ENCODE results near the gene RBM17.
"Not testable (repeated sequence)": the region's sequence is repeated elsewhere in the genome, so short reads cannot be mapped to it uniquely, and the experiment has no call there.

Gene RBM17

DNA sequence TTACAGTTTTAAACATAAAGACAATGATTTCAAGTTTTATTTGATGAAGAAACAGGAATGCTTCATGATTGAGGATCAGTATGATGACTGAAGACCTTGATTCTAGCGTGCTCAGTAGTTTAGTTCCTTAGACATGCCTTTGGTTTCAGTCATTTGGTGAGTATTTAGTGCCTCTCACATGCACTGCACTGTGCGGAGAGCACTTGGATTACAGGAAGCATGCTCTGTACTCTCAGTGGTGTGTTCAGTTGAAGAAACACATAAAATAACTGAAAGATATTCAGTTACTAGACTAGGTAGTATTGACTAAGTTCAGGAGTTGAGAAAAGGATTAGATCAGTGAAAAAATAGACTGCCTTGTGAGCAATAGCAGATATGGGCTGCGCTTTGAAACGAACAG is 25.5 kb downstream of the RBM17 start:
- no peak for DNase-seq

DNA sequence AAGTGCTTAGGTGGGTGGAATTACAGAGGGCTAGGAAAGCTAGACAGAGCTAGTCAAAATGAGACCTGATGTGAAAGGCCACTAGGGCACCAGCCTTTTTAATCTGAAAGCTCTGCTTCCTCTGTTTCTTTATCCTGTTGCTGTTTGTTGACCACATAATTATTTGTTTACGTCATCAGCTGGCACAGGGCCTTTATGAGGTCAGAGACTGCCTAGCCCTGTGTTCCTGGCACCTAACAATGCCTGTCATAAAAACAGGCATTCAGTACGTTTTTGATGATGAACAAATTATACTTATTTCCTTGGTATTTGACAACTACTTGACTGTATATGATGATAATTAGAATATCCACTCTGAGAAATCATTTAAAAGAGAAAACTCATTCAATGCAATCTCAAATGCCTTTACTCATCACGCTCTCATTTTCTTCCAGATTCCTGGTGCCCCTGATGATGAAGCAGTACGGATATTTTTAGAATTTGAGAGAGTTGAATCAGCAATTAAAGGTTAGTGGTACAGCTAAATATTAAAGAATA is 26.0 kb downstream of the RBM17 start:
- no peak for DNase-seq

DNA sequence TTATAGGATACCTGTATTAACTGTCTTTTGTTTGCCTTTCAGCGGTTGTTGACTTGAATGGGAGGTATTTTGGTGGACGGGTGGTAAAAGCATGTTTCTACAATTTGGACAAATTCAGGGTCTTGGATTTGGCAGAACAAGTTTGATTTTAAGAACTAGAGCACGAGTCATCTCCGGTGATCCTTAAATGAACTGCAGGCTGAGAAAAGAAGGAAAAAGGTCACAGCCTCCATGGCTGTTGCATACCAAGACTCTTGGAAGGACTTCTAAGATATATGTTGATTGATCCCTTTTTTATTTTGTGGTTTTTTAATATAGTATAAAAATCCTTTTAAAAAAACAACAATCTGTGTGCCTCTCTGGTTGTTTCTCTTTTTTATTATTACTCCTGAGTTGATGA is 26.6 kb downstream of the RBM17 start:
- DNase-seq = no peak

DNA sequence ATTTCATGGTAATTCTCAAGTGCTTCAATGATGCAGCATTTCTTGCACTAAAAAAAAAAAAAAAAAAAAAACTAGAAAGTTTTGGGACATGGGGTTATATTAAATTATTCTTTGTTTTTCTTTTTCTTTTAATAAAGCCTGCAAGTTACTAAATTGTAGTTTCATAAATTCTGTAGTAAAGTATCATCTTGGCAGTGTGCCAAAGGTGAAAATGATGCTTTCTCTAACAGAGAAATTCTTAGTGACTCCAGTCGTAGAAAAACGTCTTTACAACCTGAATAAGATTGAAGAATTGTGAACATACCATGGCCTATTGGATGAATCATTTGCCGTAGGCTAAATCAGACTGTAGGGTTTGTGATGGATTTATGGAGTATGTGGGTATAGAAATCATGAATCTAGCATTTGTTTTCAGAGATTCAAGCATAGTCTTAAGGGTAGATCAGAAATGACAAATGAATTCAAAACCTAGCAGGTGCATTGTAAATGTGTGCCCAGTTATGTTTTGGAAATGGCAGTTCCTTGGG is 27.1 kb downstream of the RBM17 start:
- no peak for DNase-seq

DNA sequence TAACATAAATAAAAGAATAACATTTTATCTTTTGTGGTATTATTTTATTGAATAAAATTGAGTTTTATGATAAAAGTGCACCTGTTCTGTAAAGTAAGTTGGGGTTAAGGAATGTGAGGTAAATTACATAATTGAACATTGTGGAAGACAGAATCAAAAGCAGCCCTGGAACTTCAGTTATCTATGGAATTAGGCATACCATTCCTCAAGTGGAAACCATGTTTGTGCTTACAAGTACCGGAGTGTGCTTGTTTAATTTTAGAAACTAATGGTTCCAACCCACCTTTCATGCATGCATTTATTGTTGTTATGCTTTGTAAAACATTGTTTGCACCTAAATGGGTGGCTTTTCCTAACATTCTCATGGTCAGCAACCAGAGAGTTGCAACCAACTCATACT is 28.0 kb downstream of the RBM17 start:
- DNase-seq = no peak

DNA sequence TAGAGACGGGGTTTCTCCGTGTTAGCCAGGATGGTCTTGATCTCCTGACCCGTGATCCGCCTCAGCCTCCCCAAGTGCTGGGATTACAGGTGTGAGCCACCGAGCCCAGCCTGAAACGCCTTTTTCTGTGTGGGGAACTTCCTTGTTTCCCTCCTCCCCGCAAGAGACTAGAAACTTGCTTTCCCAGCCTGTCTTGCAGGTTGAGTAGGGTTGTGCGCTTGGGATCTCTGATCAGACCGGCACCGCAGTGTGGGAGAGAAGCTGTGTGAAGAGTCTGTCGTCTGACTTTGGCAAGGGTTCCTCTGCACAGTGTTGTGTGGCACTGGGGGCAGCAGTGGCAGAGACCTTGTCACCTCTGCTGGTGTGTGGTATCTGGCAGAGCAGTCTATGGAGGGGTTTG is 28.9 kb downstream of the RBM17 start:
- DNase-seq = no peak

DNA sequence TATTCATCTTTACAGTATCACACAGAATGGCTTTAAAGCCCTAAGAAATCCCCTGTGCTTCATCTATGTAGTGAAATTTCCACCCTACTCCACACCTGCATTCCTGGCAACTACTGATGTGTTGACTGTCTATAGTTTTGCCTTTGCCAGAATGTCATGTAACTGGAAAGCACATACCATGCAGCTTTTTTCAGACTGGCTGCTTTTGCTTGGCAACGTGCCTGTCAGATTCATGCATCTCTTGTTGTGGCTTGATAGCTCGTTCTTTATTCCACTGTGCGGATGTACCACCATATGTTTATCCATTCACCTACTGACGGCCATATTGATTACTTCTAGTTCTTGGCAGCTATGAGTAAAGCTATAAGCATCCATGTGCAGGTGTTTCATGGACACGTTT is 30.6 kb downstream of the RBM17 start:
- DNase-seq = no peak

DNA sequence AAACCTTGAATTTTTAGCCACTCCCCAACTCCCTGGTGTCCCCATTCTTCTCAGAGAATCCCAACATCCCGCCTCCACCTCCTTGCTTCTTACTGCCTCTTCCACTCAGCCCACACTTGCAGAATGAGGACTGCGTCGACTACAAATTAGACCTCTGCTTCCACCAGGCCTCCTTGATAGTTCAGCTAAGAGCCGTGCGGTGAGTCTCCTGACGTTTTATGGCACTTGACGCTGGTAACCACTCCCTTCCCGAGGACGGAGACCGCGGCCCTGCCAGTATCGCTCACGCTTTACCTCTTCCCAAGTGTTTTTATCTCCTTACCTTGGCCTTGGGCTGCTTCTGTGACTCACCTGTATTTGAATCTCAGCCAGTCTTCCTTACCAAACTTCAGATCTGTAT is 31.1 kb downstream of the RBM17 start:
- DNase-seq = no peak

DNA sequence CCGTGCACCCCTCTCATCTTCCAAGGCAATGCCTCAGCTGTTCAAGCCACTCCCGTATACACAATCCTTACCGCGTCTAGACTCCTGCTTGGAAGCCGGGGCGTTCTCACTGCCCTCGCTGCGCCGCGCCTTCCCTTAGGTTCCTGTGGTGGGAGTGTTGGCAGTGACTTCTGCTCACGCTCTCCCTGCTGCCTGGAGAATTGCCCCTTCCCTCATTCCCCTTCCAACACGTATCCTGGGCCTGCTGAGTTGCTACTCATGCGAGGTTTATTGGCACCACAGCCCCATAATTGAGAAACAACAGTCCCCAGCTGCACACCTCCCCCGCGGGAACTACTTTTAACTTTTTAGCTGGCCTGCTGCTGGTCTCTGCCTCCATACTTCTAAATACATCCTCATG is 31.9 kb downstream of the RBM17 start:
- DNase-seq = no peak

DNA sequence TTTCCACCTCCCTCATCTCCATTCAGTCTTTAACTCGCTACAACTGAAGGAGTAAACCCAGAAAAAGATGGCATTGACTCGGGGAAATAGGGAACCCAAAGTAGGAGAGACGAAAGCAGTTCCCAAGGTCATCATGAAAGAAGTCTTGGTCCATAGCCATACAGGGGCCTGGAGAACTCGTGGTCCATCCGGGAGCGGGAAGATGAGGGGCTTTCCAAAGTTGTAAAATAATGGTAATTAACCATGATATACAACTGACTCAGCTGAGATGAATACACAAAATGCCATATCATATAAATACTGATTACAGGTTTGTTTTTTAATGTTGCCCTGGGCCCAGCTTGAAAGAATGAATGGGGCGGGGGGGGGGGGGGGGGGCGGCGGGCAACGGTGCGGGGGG is 32.3 kb downstream of the RBM17 start:
- no peak for DNase-seq

DNA sequence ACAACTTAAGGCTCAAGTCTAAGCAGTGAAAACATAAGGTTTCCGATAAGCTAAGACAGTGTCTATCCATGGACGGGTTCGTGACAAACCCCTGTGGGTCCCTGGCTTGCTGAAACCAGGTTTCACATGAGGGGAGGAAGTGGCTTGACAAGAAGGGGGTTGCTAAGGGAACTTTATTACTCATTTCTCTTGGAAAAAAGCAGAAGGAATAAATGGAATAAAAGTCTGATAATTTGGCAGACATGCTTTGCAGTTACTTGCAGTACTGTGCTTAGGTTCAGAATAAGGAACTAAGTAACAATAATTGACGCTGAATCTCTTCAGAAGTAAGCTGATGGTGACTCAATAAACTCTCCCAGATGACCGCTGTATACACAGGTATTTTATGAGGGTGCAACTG is 34.7 kb downstream of the RBM17 start:
- DNase-seq = no peak

DNA sequence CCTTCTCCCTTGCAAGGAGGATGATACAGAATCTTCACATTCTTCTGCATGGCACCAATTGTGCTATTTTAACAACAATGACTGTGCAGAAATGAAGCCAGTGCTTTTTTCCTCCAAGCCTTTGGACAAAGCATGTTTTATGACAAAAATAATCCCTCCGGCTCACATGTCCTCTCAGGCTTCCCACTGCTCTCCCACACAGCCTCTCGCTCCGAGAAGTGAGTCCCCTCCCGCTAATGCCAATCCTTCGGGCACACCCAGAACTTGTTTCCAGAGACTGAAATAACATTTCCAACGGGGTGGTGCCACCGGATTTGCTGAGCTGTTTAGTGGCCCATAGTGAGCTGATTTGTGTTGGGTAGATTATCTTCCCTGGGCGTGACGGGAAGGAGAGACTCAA is 35.8 kb downstream of the RBM17 start:
- DNase-seq = no peak

DNA sequence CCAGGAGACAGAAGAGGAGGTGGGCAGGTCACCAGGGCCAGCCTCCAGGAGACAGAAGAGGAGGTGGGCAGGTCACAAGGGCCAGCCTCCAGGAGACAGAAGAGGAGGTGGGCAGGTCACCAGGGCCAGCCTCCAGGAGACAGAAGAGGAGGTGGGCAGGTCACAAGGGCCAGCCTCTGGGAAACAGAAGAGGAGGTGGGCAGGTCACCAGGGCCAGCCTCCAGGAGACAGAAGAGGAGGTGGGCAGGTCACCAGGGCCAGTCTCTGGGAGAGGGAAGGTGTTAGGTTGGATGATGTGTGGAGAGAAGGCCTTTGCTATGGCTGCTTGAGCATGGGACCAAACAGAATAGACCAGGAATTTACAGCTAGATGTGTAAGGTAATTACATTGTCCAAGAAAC is 38.6 kb downstream of the RBM17 start:
- DNase-seq = not testable (repeated sequence)

DNA sequence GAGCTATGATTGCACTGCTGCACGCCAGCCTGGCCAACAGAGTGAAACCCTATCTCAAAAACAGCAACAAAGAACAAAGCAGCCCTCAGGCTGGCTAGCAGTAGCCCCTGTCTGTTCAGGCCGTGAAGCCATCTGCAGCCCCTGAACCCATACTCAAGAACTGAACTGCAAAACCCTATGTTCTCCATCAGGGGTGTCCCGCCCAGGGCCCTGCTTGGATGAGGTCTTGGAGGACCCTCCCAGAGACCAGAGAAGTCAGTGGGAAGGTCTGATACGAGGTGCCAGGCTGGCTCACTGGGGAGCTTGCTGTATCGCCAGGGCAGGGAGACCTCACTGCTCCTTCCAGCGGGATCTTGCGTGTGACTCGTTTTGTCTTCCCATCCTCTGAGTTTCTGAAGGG is 39.3 kb downstream of the RBM17 start:
- DNase-seq = no peak

DNA sequence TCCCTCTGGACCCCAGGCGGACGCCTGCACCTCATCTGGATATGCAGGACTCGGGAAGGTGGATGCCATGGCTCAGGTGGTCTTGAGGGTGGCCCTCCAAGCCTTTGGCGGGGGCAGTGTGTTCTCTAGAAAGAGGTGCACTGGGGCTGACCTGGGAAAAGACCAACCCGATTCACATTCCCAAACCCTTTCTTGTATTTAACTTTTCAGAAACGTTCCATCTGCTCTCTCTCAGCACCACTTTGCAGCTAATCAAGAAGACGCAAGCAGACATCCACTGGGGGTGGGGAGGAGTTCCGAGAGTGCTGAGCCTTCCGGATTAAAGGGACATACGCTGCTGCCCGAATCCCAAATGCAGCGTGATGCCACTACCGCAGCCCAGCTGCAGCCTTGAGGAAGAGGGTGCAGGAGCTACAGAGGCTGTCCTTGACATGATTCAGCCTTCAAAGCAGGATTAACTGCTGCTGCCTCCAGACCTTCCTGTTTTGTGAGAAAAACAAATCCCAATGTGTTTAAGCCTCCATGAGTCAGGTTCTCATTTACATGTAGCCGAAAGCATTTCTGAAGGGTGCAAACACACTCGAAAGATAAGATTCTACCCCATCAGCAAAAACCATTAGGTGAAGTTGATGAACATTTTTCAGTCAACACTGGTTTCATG is 39.9 kb downstream of the RBM17 start:
- DNase-seq = no peak

DNA sequence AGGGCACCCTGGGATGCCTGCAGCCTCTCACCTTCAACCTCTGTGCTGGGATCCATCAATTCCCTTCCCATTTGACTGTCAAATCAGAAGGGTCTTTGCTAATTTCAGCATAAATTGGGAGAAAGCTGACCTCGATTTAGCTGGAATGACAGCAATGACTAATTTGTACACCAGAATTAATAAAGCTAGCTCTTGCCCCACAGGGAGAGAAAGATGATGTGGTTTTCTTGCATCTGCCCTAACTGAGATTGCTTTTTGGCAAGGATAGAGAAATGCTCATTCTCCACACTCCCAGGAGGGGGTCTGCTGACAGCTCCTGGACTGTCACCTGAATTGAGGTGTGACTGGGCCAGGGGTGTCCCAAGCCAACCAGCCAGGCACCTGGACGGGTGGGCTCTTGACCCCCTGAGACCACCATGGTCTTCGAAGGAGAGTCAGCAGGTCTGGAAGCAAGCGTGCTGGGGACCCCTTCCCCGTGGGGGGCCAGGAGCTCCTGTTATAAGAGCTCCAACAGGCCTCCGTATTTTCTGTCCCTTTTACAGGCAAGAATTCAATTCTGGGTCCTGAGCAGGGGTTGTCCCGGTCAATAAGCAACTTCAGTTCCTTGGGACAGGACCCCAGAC is 42.1 kb downstream of the RBM17 start:
- no peak for DNase-seq

DNA sequence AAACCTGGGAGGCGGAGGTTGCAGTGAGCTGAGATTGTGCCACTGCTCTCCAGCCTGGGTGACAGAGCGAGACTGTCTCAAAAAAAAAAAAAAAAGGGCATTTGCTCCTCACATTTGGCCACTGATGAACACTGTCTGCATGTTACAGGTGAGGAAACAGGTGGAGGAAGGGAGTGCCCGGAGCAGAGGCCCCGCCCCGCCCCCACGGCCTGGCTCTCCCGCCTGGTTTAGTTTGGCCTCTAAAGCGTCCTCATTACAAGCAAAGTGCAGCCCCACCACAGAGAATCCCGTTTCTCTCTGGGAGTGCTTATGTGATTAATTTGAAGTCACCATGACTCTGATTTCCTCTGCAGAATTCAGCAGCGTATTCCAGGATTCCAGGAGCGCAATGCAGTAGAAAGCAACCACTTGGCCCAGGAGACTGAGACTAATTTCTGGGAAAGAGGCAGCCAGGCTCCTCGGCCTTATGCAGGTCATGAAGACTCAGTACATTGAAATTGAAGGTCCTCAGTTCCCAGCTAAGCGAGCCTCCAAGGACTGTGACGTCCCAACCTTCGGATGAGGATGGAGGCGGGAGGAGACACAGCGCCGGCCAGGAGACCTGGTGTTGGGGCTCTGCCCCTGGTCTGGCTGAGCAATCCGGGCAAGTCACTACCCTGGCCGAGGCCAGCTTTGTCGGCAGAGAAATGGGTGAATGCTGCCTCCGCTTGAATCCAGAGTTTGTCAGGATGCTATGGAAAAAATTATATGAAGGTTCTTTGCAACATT is 44.7 kb downstream of the RBM17 start:
- DNase-seq = no peak

DNA sequence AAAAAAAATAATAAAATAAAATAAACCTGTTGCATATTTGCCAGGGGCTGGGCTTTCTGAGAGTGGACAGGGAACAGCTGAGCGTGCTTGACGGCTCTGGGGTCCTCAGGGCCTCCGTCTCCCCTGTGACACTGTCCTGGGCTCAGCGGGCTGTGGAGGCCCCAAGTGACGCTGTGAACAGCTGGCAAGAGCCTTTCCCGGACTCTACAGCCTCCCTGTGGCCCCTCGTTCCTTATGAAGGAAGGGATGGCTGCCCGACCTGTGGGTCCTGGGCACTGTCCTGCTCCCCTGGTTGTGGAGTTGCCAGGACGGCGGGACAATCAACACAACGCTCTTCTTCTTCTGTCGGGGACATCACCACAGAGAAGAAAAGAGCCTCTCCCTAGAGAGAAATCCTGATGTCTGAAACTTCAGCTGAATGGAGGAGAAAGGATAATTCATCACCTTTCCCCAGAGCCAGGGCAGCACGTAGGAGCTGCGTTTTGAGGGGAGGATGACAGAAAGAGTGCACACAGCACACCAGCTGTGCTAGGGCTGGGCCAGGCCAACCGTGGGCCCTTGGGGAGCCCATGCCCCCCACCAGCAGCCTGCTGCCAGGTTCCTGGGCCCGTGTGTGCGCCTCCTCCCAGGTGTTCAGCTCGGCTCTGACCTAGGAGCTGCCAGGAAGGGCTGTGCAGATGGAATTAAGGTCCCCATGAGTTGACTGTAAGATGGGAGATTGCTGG is 45.4 kb downstream of the RBM17 start:
- no peak for DNase-seq

DNA sequence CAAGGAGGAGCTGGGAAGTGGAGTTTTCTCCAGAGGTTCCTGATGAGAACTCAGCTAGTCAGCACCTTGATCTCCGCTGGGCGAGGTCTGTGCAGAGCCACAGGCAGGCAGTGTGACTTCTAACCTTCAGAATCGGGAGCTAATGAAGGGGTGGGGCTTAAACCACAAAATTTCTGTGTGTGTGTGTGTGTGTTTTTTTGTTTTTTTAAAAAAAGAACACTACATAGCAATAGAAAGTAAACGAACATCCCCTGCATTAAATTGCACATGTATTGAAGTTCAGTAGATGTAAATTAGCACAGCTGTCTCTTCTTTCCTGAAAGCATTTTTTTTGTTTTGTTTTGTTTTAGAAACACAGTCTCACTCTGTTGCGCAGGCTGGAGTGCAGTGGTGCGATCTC is 46.2 kb downstream of the RBM17 start:
- DNase-seq = no peak

DNA sequence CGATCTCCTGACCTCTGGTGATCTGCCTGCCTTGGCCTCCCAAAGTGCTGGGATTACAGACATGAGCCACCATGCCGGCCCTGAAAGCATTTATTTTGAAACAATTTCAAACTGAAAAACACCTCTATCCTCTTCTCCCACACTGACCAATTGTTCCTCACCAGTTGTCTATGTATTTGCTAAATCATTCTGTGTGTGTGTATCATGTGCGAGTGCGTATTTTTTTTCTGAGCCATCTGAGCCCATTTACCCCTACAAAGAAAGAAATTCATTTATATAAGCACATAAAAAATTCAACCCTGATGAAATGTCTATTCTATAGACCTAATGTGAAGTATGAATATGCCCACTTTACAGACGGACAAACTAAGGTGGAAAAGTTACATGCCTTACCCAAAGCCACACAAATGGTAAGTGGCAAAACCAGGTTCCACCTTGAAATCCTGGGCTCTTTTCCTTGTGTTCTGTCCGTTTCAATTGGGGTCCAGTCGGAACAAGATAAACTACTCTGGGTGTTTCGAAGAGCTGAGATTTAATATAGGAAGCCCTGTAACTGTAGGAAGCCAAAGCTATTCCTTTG is 46.8 kb downstream of the RBM17 start:
- no peak for DNase-seq

DNA sequence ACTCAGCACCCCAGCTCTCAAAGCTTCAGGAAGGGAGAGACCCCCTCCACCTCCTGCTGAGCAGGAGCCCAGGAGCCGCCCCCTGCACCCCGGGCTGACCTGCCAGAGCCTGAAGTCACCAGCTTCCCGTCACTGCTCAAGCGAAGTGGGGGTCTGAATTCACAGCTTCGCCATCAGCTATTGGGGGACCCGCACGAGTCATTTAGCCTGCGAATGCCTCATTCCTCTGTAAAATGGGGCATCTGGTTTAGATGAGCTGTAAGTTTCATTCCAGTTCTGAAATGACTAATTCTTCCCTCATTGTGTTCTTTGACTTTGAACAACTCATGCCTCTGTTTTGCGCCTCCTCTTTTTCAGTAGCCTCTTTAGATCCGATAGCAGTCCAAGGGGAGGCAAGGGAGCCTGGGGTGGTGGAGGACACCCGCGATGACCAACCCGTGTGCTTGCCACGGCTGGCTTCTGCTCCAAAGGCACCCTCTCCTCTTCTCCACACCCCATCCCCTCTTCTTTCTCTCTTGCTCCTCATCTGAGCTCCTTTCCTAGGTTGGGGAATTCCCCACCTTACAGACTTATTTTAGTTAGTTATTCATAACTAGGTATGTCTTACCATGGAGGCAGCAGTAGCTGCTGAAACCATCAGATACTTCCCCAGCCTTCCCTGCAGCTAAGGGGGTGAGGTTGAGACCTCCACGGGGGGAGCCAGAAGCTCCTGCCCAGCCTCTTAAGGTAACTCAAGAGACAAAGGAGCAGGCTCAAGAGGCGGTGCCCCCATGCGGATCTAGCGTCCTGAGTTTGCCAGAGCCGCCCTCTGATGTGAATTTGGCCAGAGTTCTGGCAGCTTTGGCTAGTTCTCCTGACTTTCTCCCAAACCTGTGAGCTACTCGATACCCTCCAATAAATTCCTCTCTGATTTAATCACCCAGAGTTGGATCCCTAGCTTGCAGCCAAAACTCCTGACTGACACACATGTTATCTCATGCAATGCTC is 47.7 kb downstream of the RBM17 start:
- DNase-seq = no peak

DNA sequence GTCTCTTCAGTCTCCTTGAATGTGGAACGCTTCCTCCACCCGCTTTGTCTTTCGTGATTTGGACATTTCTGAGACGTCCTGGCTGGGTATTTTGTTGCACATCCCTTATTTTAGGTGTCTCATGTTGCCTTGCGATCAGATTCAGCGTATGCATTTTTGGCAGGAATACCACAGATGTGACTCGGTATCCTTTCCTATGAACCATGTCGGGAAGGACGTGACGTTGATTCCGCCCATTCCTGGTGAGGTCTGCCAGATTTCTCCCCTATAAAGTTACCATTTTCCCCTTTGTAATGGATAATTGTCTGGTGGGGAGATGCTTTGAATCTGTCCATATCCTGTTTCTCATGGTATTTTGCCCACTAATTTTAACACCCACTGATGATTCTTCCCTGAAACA is 49.6 kb downstream of the RBM17 start:
- DNase-seq = no peak

All from left hindlimb (tissue), 1 donor.